GM06990 (cell line): ENCODE data around the gene OMP.

Experiments used
- DNase-seq: peaks from one replicate; pipeline ENCODE4 v3.0.0-alpha.2; 2011; ENCODE audit not compliant: insufficient read length; ENCODE audit errors: extremely low read depth
- H3K27me3 ChIP-seq: replicated peaks from 2 replicates; pipeline ENCODE4 v1.6.0; 2011; ENCODE audit warnings: low read length; ENCODE audit not compliant: control insufficient read depth, insufficient read depth
- H3K36me3 ChIP-seq: 2 replicates; pipeline ENCODE4 v1.5.1; 2011; ENCODE audit warnings: low read length; ENCODE audit not compliant: control insufficient read depth, insufficient read depth
- H3K4me3 ChIP-seq: replicated peaks from 2 replicates; pipeline ENCODE4 v1.5.1; 2011; ENCODE audit warnings: low read depth, mild to moderate bottlenecking, control low read depth, low read length
- CTCF ChIP-seq: IDR thresholded peaks from 2 replicates; pipeline ENCODE4 v1.5.1; 2011; ENCODE audit warnings: low read length, control low read depth, mild to moderate bottlenecking, inconsistent platforms; ENCODE audit not compliant: insufficient read depth, poor library complexity, severe bottlenecking

Gene OMP

GRCh38 chr11:77144196-77144856, 41.7 kb downstream of the OMP start:
- H3K36me3 ChIP-seq: no peaks in the 10 kb centered on the region
- no peak overlapping the region for H3K4me3 ChIP-seq
- H3K27me3 ChIP-seq: no peaks in the 10 kb centered on the region; the same call in 1 of the 2 replicates
- no peak for DNase-seq
- no peak for TF ChIP-seq CTCF

- DNase-seq: no peak
- Histone ChIP-seq H3K4me3 (no peak overlapping the region), H3K27me3 (no peaks in the 10 kb centered on the region; the same call in 1 of the 2 replicates), H3K36me3 (no peaks in the 10 kb centered on the region)
- no peak for TF ChIP-seq CTCF
Observed at GRCh38 chr11:77144857-77145428, 42.3 kb downstream of the OMP start.

GRCh38 chr11:77146261-77147035, 43.8 kb downstream of the OMP start:
- no peak for TF ChIP-seq CTCF
- H3K4me3 ChIP-seq: no peak overlapping the region
- no peaks in the 10 kb centered on the region for H3K36me3 ChIP-seq
- no peaks in the 10 kb centered on the region; the same call in 1 of the 2 replicates for H3K27me3 ChIP-seq
- DNase-seq: no peak

- no peak for TF ChIP-seq CTCF
- Histone ChIP-seq H3K36me3 (no peaks in the 10 kb centered on the region), H3K27me3 (no peaks in the 10 kb centered on the region; the same call in 1 of the 2 replicates), H3K4me3 (no peak overlapping the region)
- no peak for DNase-seq
Observed at GRCh38 chr11:77147036-77147315, 44.3 kb downstream of the OMP start.

GRCh38 chr11:77147668-77148321, 45.2 kb downstream of the OMP start:
- H3K27me3 ChIP-seq: no peaks in the 10 kb centered on the region; the same call in 1 of the 2 replicates
- DNase-seq: no peak
- no peak for TF ChIP-seq CTCF
- no peak overlapping the region for H3K4me3 ChIP-seq
- no peaks in the 10 kb centered on the region for H3K36me3 ChIP-seq
